H1 (cell line): ENCODE results near the gene NRXN3. TPM values are rescaled to one million over a fixed set of nuclear protein-coding genes. Genes with fewer than 3 reads are reported as not detected.
A peak's percentile ranks its signal among the peaks of the same experiment; 100 is the strongest.

Experiments used
- CTCF ChIA-PET: fragments of 300-600 bp; sonication (Branson Sonifier 250); formaldehyde crosslinking; loops from one replicate; lab custom pipeline; 2021; ENCODE audit not compliant: partially characterized antibody; lab: Charles Lee
- POLR2A ChIA-PET: fragments of 300-600 bp; sonication (Branson Sonifier 250); formaldehyde crosslinking; loops from one replicate; lab custom pipeline; 2021; ENCODE audit warnings: inconsistent platforms; ENCODE audit not compliant: partially characterized antibody; lab: Charles Lee
- DNase-seq, 2 experiments: peaks; one replicate each; pipeline versions ENCODE4 v3.0.0 to v3.0.0-alpha.2; 2010 to 2022; ENCODE audit warnings: low spot score in 2 of 2, low read depth in 1 of 2, mixed read lengths in 1 of 2
- FAIRE-seq: peaks from 2 replicates; lab custom pipeline; 2011; peaks lifted over from hg19 to GRCh38; lab: Jason Lieb, UNC
- H2AFZ ChIP-seq: 2 replicates; pipeline ENCODE4 v1.8.1; 2012; ENCODE audit warnings: low read length, inconsistent platforms
- H2AK5ac ChIP-seq: 2 replicates; pipeline ENCODE4 v1.6.1; 2013; ENCODE audit warnings: low read depth, low read length
- H2BK120ac ChIP-seq: replicated peaks from 2 replicates; pipeline ENCODE3; 2013; ENCODE audit warnings: low read depth, low read length, inconsistent platforms
- H2BK12ac ChIP-seq: 2 replicates; pipeline ENCODE4 v1.6.1; 2013; ENCODE audit warnings: low read depth, low read length
- H2BK15ac ChIP-seq: 2 replicates; pipeline ENCODE4 v1.6.1; 2013; ENCODE audit warnings: low read length
- H2BK20ac ChIP-seq: 2 replicates; pipeline ENCODE4 v1.6.1; 2013; ENCODE audit warnings: low read length
- H2BK5ac ChIP-seq: 2 replicates; pipeline ENCODE4 v1.6.1; 2013; ENCODE audit warnings: low read depth, low read length
- H3K14ac ChIP-seq: 2 replicates; pipeline ENCODE4 v1.6.1; 2013; ENCODE audit warnings: inconsistent platforms; ENCODE audit not compliant: insufficient read length
- H3K18ac ChIP-seq: 2 replicates; pipeline ENCODE4 v1.6.1; 2013; ENCODE audit warnings: low read length; ENCODE audit errors: extremely low read depth
- H3K23ac ChIP-seq: 2 replicates; pipeline ENCODE4 v1.6.1; 2013; ENCODE audit warnings: inconsistent platforms; ENCODE audit not compliant: insufficient read length
- H3K23me2 ChIP-seq: 2 replicates; pipeline ENCODE4 v1.6.1; 2013; ENCODE audit warnings: low read depth, low read length
- H3K27ac ChIP-seq: 2 replicates; pipeline ENCODE4 v1.6.1; 2011; ENCODE audit warnings: low read depth, low read length, inconsistent platforms
- H3K27me3 ChIP-seq, 4 experiments: replicated peaks in 1 of 4; 1 replicate in 1 of 4; 2 replicates in 3 of 4; pipeline versions ENCODE4 v1.6.1 to v1.8.1; 2011 to 2013; ENCODE audit warnings: low read length in 3 of 4, mild to moderate bottlenecking in 3 of 4, inconsistent platforms in 2 of 4, mixed read lengths in 2 of 4, moderate library complexity in 1 of 4; ENCODE audit not compliant: control insufficient read depth in 3 of 4, insufficient read depth in 3 of 4; ENCODE audit errors: extremely low read depth in 1 of 4
- H3K36me3 ChIP-seq, 4 experiments: 2 replicates each; pipeline versions ENCODE4 v1.6.1 to v1.8.1; 2011 to 2013; ENCODE audit warnings: mild to moderate bottlenecking in 4 of 4, low read length in 3 of 4, moderate library complexity in 2 of 4, control low read depth in 1 of 4, inconsistent platforms in 1 of 4; ENCODE audit not compliant: insufficient read depth in 4 of 4, control insufficient read depth in 2 of 4
- H3K4ac ChIP-seq: replicated peaks from 2 replicates; pipeline ENCODE3; 2013; ENCODE audit warnings: low read length, low read depth, mixed read lengths, inconsistent platforms; ENCODE audit not compliant: insufficient read length
- H3K4me1 ChIP-seq, 4 experiments: replicated peaks in 1 of 4; 1 replicate in 1 of 4; 2 replicates in 3 of 4; pipeline versions ENCODE4 v1.6.1 to v1.8.1; 2011 to 2013; ENCODE audit warnings: low read length in 3 of 4, inconsistent platforms in 2 of 4, mixed read lengths in 1 of 4; ENCODE audit not compliant: insufficient read depth in 4 of 4, control insufficient read depth in 3 of 4
- H3K4me2 ChIP-seq, 2 experiments: 2 replicates each; pipeline versions ENCODE4 v1.6.1 to v1.8.1; 2011 to 2013; ENCODE audit warnings: low read depth in 2 of 2, low read length in 2 of 2, control low read depth in 1 of 2, inconsistent platforms in 1 of 2, mild to moderate bottlenecking in 1 of 2; ENCODE audit not compliant: insufficient read depth in 1 of 2
- H3K4me3 ChIP-seq, 4 experiments: fragments of 200-600, 300-600 bp in 1 of 4; sonication (generic), shearing (Covaris generic), sonication (Bioruptor Twin) in 1 of 4; 2 replicates each; pipeline versions ENCODE4 v1.5.1 to v1.8.1; 2011 to 2016; ENCODE audit warnings: low read length in 4 of 4, low read depth in 3 of 4, control low read depth in 2 of 4, inconsistent platforms in 2 of 4, mild to moderate bottlenecking in 2 of 4, mixed read lengths in 1 of 4, moderate library complexity in 1 of 4; ENCODE audit not compliant: insufficient read depth in 2 of 4; ENCODE audit errors: extremely low read depth in 1 of 4
- H3K56ac ChIP-seq: replicated peaks from 2 replicates; pipeline ENCODE3; 2013; ENCODE audit warnings: low read depth, mild to moderate bottlenecking, mixed read lengths, low read length, inconsistent platforms; ENCODE audit not compliant: insufficient read length
- H3K79me1 ChIP-seq: 2 replicates; pipeline ENCODE4 v1.6.1; 2013; ENCODE audit warnings: low read depth, low read length, control low read depth
- H3K79me2 ChIP-seq, 2 experiments: 2 replicates each; pipeline versions ENCODE4 v1.6.1 to v1.8.1; 2012 to 2013; ENCODE audit warnings: low read length in 2 of 2, mild to moderate bottlenecking in 2 of 2, inconsistent platforms in 1 of 2; ENCODE audit not compliant: insufficient read depth in 2 of 2, control insufficient read depth in 1 of 2
- H3K9ac ChIP-seq, 4 experiments: replicated peaks in 1 of 4; 1 replicate in 1 of 4; 2 replicates in 3 of 4; pipeline versions ENCODE4 v1.6.1 to v1.8.1; 2011 to 2013; ENCODE audit warnings: low read depth in 3 of 4, low read length in 3 of 4, control low read depth in 2 of 4, mild to moderate bottlenecking in 2 of 4, moderate library complexity in 2 of 4, inconsistent platforms in 1 of 4; ENCODE audit errors: extremely low read depth in 1 of 4
- H3K9me3 ChIP-seq, 2 experiments: 2 replicates each; pipeline versions ENCODE4 v1.6.1 to v1.8.1; 2012 to 2013; ENCODE audit warnings: mild to moderate bottlenecking in 2 of 2, moderate library complexity in 2 of 2, control low read depth in 1 of 2, inconsistent platforms in 1 of 2, low read depth in 1 of 2, low read length in 1 of 2, mixed read lengths in 1 of 2; ENCODE audit not compliant: insufficient read depth in 2 of 2
- H4K20me1 ChIP-seq, 2 experiments: replicated peaks in 1 of 2; 2 replicates each; pipeline versions ENCODE3 to v1.8.1; 2011 to 2013; ENCODE audit warnings: inconsistent platforms in 2 of 2, low read length in 2 of 2, mild to moderate bottlenecking in 1 of 2; ENCODE audit not compliant: insufficient read depth in 2 of 2, control insufficient read depth in 1 of 2
- H4K5ac ChIP-seq: 2 replicates; pipeline ENCODE4 v1.6.1; 2013; ENCODE audit warnings: low read length, low read depth, mixed read lengths, inconsistent platforms; ENCODE audit not compliant: insufficient read length
- H4K8ac ChIP-seq: 2 replicates; pipeline ENCODE4 v1.8.0; 2013; ENCODE audit warnings: mild to moderate bottlenecking, moderate library complexity, low read length, inconsistent platforms; ENCODE audit not compliant: insufficient read depth; ENCODE audit errors: extremely low read depth
- H4K91ac ChIP-seq: replicated peaks from 2 replicates; pipeline ENCODE3; 2013; ENCODE audit warnings: low read length, mixed read lengths, inconsistent platforms; ENCODE audit not compliant: insufficient read length
- EGR1 ChIP-seq: IDR thresholded peaks from 2 replicates; pipeline ENCODE4 v1.6.1; 2011; ENCODE audit warnings: low read depth, low read length, borderline replicate concordance
- EP300 ChIP-seq, 2 experiments: IDR thresholded peaks; 1 replicate in 1 of 2; 2 replicates in 1 of 2; pipeline ENCODE4 v1.6.1; 2011 to 2012; ENCODE audit warnings: low read depth in 2 of 2, low read length in 2 of 2, mild to moderate bottlenecking in 2 of 2, borderline replicate concordance in 1 of 2, inconsistent platforms in 1 of 2, moderate library complexity in 1 of 2
- EZH2 ChIP-seq: fragments of 200-600 bp; sonication (generic); IDR thresholded peaks from 2 replicates; pipeline ENCODE4 v1.7.1; 2012; ENCODE audit warnings: low read depth, mild to moderate bottlenecking, moderate library complexity, low read length, inconsistent platforms; ENCODE audit not compliant: severe bottlenecking
- GABPA ChIP-seq: IDR thresholded peaks from 2 replicates; pipeline ENCODE4 v1.6.1; 2011; ENCODE audit warnings: mild to moderate bottlenecking, low read length, moderate library complexity, borderline replicate concordance; ENCODE audit not compliant: insufficient read depth
- HDAC2 ChIP-seq, 2 experiments: fragments of 300-600 bp in 1 of 2; sonication (generic) in 1 of 2; IDR thresholded peaks; 2 replicates each; pipeline ENCODE4 v1.6.1; 2011 to 2012; ENCODE audit warnings: low read depth in 2 of 2, low read length in 2 of 2, mild to moderate bottlenecking in 2 of 2, moderate library complexity in 2 of 2, borderline replicate concordance in 1 of 2, inconsistent platforms in 1 of 2
- KDM1A ChIP-seq: fragments of 200-600, 300-600 bp; sonication (generic); IDR thresholded peaks from 2 replicates; pipeline ENCODE4 v1.7.1; 2016; ENCODE audit warnings: mild to moderate bottlenecking, low read length, borderline replicate concordance
- NANOG ChIP-seq: IDR thresholded peaks from 2 replicates; pipeline ENCODE4 v1.6.1; 2011; ENCODE audit warnings: low read length, low read depth, mild to moderate bottlenecking, inconsistent platforms; ENCODE audit not compliant: insufficient read depth, poor library complexity, severe bottlenecking
- SIX5 ChIP-seq: IDR thresholded peaks from 2 replicates; pipeline ENCODE4 v1.6.1; 2011; ENCODE audit warnings: mild to moderate bottlenecking, low read depth, low read length
- SP4 ChIP-seq: IDR thresholded peaks from 2 replicates; pipeline ENCODE4 v1.6.1; 2012; ENCODE audit warnings: low read length, inconsistent platforms
- TEAD4 ChIP-seq: IDR thresholded peaks from 2 replicates; pipeline ENCODE4 v1.6.1; 2012; ENCODE audit warnings: low read depth, low read length, inconsistent platforms, mixed read lengths
- WGBS, 2 experiments: shearing (Covaris generic) in 1 of 2; methylation state at CpG; one replicate each; pipeline versions ENCODE4 v1.1.6 to v1.1.7; 2013 to 2015; ENCODE audit warnings: low lambda C conversion rate in 2 of 2, mixed read lengths in 2 of 2, inconsistent platforms in 1 of 2, low coverage in 1 of 2, missing lambda C conversion rate in 1 of 2; ENCODE audit not compliant: insufficient replicate concordance in 2 of 2, insufficient coverage in 1 of 2, insufficient read length in 1 of 2; ENCODE audit errors: extremely low coverage in 1 of 2, missing lambda C conversion rate in 1 of 2; 5-methylcytosine and 5-hydroxymethylcytosine counted together
- polyA plus RNA-seq, 7 experiments: library from polyadenylated mRNA; depleted of rRNA in 3 of 7; stranded (reverse) in 5 of 7; unstranded in 2 of 7; fragments of >200 nt in 5 of 7; fragments of 200-250 nt in 2 of 7; gene quantifications; 1 replicate in 5 of 7; 2 replicates in 1 of 7; 4 replicates in 1 of 7; pipeline versions ENCODE4 v1.2.1 to v1.2.3, GENCODE V29; 2011 to 2013; ENCODE audit warnings: missing spikeins in 2 of 7, mixed read lengths in 2 of 7
- total RNA-seq: library from RNA; stranded (reverse); fragmentation: NEBNext Ultra II Directional; extraction: Animal tissue kit (Norgen Biotek cat#: 25700); gene quantifications from 2 replicates; pipeline ENCODE4 v1.2.1, GENCODE V29; 2021
- TF ChIP-seq, protein P1 (sequence below): IDR thresholded peaks from 2 replicates; pipeline ENCODE4 v1.6.1; 2012; ENCODE audit warnings: inconsistent platforms

The NRXN3 gene
- total and polyA plus RNA-seq, 2 of the 8 experiments (the other 6 are each of a cell fraction or from before 2014, with no cell fraction given), result 2.6 to 4.1 TPM

DNA sequence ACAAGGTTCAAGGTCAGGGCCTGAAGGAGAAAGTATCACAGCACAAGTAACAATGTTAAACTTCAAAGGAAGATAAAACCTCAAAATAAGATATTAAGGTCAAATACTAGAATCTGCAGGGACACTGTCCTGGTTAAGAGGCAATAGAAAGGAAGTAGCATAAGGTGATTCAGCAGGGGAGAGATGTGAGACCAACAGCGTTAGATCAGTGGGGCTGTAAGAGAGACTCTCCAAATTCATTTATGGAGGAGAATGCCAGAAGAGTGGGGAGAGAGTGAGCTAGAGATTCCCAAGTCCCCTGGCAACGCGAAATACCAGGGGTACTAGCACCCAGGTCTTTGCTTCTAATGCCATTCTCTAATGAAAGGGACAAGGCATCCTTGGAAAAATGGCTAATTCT is 1430.2 kb downstream of the NRXN3 start:
- H3K27me3 ChIP-seq, result no peaks in the 10 kb centered on the region
- H3K18ac ChIP-seq, result no peak overlapping the region
- no peak overlapping the region for H2BK20ac ChIP-seq
- H2BK12ac ChIP-seq, result no peak overlapping the region
- no peak overlapping the region for H2BK120ac ChIP-seq
- no peak overlapping the region for H3K4me3 ChIP-seq
- H3K23me2 ChIP-seq, result no peaks in the 10 kb centered on the region; the same call in 1 of the 2 replicates
- no peak overlapping the region for H3K9ac ChIP-seq
- no peak overlapping the region for H2BK5ac ChIP-seq
- H3K56ac ChIP-seq, result peak overlapping the region; percentile 73
- no peak overlapping the region for H2BK15ac ChIP-seq
- H4K5ac ChIP-seq, result no peak overlapping the region
- no peak overlapping the region for H3K23ac ChIP-seq
- no peak overlapping the region for H3K4me2 ChIP-seq
- no peak for FAIRE-seq
- H3K36me3 ChIP-seq, result no peaks in the 10 kb centered on the region
- CTCF ChIA-PET, result interaction anchor here (1.1 kb wide), 1 partner anchor 30 kb away, joined by 3 read pairs; no protein-coding TSS in a partner anchor
- TF ChIP-seq EGR1 (no peak), NANOG (no peak), SP4 (no peak), EP300 (IDR thresholded peaks at IDR 0.05; ENCODE audit: borderline replicate concordance in 1 of 2, low read depth in 2 of 2, low read length in 2 of 2) (no peak), TEAD4 (no peak), EZH2 (no peak), GABPA (no peak), SIX5 (no peak), HDAC2 (IDR thresholded peaks at IDR 0.05; ENCODE audit: borderline replicate concordance in 1 of 2, low read depth in 2 of 2, low read length in 2 of 2) (no peak), KDM1A (no peak)
- TF ChIP-seq, protein P1, sequence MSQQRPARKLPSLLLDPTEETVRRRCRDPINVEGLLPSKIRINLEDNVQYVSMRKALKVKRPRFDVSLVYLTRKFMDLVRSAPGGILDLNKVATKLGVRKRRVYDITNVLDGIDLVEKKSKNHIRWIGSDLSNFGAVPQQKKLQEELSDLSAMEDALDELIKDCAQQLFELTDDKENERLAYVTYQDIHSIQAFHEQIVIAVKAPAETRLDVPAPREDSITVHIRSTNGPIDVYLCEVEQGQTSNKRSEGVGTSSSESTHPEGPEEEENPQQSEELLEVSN, result no peak
- TF ChIP-seq, all 59 proteins: peak for 0
- no peak overlapping the region for H3K14ac ChIP-seq
- no peak overlapping the region for H3K4ac ChIP-seq
- H4K20me1 ChIP-seq, result no peaks in the 10 kb centered on the region
- H3K79me2 ChIP-seq, result no peaks in the 10 kb centered on the region
- H2AFZ ChIP-seq, result no peak overlapping the region
- peaks cover 3 to 8% of the 10 kb centered on the region in 2 experiments; a peak in 1 of 4 replicates for H3K9me3 ChIP-seq
- no peak overlapping the region for H3K27ac ChIP-seq
- no peak overlapping the region for H4K91ac ChIP-seq
- no peaks in the 10 kb centered on the region for H3K79me1 ChIP-seq
- POLR2A ChIA-PET, result no interaction called here
- no peak for DNase-seq
- H2AK5ac ChIP-seq, result no peak overlapping the region
- H3K4me1 ChIP-seq, result no peaks in the 10 kb centered on the region
- WGBS, 2 experiments, result 85% methylated on average over 3 of the region's 3 CpGs; no CpG with 5 or more reads in 1 of the 2 experiments
- no peak overlapping the region for H4K8ac ChIP-seq
